Posterior cingulate gyrus (tissue), 11 donors: Measurements from ENCODE around the gene OGFOD3.

Source experiments
- DNase-seq, 10 donors: peaks; one replicate each; pipeline versions ENCODE4 v3.0.0 to v3.0.0-alpha.2; 2020 to 2021; ENCODE audit warnings: mixed read lengths in 3 of 10
- intact Hi-C: fragments of 100-400 bp; cut with DNase I; formaldehyde crosslinking; loops from one replicate; pipeline ENCODE4 v1.15.1; 2023

The OGFOD3 gene

DNA sequence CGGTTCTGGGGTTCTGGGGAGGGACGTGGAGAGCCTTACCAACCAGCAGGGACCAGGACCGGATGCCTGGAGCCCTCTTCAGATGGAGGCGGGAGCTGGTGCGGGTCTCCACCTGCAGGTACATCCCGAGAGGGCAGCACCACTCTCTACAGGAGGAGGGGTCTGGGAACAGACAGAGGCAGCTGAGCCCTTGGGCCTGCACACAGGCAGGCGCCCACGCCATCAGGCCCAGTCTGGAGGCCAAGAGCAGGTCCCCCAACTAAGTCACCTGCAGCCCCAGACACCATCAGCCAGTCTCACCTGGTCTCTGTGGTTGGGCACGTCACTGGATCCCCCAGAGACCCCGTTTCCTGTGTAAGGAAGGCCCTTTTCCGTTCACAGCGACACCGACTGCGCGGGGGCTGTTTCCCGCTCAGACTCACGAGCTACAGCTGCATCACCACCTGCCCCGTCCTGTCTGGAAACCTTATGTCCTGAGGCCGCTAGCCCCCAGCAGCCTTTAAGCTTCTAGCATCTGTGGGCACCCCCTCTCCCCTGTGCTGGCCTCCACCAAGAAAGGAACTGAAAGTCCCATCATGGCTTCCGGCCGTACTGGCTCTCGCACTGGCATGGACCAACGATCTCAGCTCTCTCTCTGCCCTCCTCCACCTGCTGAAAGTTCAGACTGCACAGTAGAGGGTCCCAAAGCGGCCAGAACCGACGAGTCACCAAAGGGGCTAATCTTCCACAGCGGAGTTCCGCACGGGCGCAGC lies 30.9 kb upstream of the OGFOD3 start:
- intact Hi-C loops: no loop called here
- DNase-seq: peak in 1 of 10 donors; percentile 44

GRCh38 chr17:82447876-82448275 lies 29.5 kb upstream of the OGFOD3 start:
- peak in 1 of 10 donors; percentile 13 for DNase-seq
- intact Hi-C loops: no loop called here

- intact Hi-C loops: no loop called here
- DNase-seq: no peak
Observed at GRCh38 chr17:82446649-82447048, 28.3 kb upstream of the OGFOD3 start.

DNA sequence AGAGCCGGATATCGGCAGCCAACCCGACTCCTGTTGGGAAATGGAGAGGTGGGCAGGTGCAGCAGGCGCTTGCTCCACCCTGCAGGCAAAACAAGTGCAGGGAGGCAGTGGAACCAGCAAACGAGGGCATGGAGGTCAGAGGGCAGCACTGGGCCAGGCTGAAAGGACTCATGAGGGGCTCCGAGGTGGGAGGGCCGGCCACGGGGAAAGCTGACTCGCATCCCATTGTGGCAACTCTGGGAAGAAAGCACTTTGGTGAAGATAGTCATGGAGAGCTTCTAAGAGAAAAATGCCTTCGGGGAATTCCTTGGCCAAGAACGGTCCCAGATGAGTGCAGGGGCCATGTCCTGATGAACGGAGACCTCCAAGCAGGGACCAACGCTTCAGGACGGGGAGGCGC lies 27.7 kb upstream of the OGFOD3 start:
- intact Hi-C loops: no loop called here
- no peak for DNase-seq

- no peak for DNase-seq
- intact Hi-C loops: no loop called here
Observed at GRCh38 chr17:82445542-82445941, 27.2 kb upstream of the OGFOD3 start.

- intact Hi-C loops: no loop called here
- peak in 3 of 10 donors; percentile 23 to 90 (median 76) for DNase-seq
Observed at GRCh38 chr17:82444941-82445521, 26.6 kb upstream of the OGFOD3 start.

GRCh38 chr17:82444284-82444893 lies 26.0 kb upstream of the OGFOD3 start:
- peak in 3 of 10 donors; percentile 42 to 82 (median 79) for DNase-seq
- intact Hi-C loops: no loop called here

DNA sequence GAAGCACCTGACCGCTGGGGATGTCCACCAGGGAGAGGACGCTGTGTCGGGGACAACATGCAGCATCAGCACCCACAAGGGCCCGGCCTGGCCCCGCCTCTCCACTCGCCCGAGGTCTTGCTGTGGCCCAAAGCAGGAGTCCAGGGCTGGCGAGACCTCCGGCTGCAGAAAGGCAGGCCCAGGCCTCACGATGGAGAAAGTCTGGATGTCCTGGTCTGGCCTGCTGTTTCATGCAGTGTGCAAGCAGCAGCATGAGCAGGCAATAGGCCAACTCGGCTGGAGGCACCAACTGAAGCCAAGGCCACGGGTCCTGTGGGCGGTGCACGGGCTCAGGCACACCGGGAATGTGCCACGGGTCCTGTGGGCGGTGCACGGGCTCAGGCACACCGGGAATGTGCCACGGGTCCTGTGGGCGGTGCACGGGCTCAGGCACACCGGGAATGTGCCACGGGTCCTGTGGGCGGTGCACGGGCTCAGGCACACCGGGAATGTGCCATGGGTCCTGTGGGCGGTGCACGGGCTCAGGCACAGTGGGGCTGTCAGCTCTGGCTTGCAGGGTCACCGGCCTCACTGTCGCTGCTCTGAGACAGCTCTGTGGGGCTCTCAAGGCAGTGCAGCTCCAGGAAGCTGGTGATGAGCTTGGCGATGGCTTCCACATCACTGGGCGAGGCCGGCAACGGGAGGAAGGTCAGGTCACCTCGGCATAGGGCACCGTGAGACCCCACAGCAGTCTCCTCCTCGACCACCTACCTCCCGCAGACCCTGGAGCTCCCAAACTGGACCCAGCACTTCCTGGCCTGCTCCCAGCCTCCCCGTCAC lies 25.3 kb upstream of the OGFOD3 start:
- intact Hi-C loops: no loop called here
- DNase-seq: peak in 6 of 10 donors; percentile 44 to 92 (median 74)

GRCh38 chr17:82442643-82443464 lies 24.5 kb upstream of the OGFOD3 start:
- intact Hi-C loops: no loop called here
- DNase-seq: peak in 2 of 10 donors; percentile 54 to 62

- intact Hi-C loops: no loop called here
- peak in 2 of 10 donors; percentile 43 to 70 for DNase-seq
Observed at GRCh38 chr17:82441691-82442487, 23.5 kb upstream of the OGFOD3 start.

GRCh38 chr17:82440991-82441627 lies 22.7 kb upstream of the OGFOD3 start:
- intact Hi-C loops: no loop called here
- DNase-seq: peak in 1 of 10 donors; percentile 80

DNA sequence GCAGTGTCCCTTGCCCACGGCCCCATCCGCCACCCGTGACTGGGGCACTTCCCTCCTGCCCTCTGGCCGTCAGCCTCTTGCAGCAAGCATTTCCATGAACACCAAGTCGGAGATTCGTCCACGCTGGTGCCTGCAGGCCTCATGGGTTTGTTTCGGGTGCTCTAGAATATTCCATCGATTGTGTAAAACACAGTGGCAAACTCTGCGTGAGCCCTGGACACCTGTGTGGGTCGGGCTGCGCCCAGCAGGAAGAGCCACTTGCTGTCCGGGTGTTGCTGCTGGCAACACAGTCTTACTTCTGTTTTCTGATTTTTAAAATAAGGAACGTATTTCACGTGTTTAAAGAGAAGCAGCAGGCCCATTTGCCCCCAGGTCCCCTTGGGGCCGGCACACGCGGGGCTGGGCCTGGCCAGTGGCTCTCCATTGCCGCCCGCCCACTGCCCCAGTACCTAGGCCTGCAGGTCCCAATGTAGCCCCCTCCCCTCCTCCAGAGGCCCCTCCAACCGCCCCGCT lies 22.1 kb upstream of the OGFOD3 start:
- peak in 1 of 10 donors; percentile 79 for DNase-seq
- intact Hi-C loops: no loop called here

DNA sequence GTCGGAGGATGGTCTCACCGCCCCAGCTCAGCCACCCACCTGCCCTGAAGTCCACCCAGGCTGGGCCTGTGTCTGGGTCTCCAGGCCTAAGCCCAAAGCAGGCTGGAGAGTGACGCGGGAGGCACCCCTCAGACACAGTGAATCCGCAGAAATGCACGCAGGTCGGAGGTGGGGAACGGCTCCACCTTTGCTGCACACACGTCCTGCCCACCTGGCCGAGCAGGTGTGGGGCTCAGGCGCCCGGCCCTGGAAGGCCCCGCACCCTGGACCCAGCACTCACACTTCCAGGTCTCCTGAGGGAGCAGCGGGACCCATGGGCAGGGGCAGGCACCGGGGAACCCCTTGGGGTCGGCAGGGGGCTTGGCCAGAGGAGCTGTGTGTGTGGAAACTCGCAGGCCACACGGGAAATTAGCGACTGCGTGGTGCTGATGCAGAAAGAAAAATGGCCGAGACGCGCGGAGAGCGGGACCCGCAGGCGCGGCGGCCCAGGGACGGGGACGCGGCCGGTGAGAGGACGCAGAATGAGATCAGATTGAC lies 21.5 kb upstream of the OGFOD3 start:
- peak in 2 of 10 donors; percentile 80 to 84 for DNase-seq
- intact Hi-C loops: no loop called here

DNA sequence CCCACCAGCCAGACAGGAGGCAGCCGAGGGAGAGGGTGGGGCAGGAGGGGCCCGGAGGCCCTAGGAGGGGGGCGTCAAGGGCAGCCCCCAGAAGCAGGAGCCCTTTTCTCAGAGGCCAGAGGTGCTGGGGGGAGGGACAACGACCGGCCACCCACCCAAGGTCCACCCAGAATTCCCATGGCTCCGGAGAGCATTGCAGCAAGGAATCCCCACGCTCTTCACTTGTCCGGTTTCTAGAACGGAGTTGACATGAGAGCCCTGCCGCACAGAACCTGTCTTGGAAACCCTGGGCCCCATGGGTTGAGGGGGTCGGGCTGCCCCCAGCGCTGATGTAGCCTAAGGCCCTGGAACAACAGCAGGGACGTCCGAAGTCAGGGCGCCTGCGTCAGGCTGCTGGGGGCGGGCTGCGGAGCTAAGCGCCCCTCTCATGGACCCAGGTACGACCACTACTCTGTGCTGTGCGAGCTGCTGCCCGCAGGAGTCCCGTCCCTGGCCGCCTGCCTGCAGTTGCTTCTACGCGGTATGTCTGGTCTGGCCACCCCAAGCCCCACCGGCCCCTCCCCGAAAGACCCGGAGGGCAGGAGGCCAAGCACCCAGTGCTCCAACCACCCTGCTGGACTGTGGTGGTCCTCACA lies 20.9 kb upstream of the OGFOD3 start:
- intact Hi-C loops: no loop called here
- peak in 2 of 10 donors; percentile 53 to 80 for DNase-seq

- DNase-seq: peak in 1 of 10 donors; percentile 69
- intact Hi-C loops: no loop called here
Observed at GRCh38 chr17:82438401-82439193, 20.2 kb upstream of the OGFOD3 start.

DNA sequence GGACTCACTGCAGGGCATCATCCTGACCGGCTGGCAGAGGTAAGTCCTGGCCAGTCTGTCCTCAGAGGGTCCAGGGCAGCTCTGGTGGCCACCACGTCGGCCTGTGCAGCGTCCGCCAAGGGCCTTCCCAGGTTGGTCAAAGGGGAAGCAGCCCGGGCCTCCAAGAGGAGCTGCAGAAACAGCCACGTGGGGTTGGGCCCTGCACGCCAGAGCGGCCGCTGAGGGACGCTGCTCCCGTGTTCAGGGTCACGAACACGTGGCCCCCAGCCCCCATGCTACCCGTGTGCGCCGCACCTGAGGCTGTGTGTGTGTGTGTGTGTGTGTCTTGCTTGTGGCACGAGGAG lies 18.9 kb upstream of the OGFOD3 start:
- intact Hi-C loops: no loop called here
- peak in 1 of 10 donors; percentile 59 for DNase-seq
